SK-N-SH treated with all-trans-retinoic acid at 6 μM for 48 hours (cell line): ENCODE results near the gene NKD1.

Source experiments
- ATAC-seq: fragments of 200-7000 bp; cut with Tn5 transposase; 3 replicates; pipeline ENCODE4 v1.9.1; 2020; ENCODE audit warnings: mild to moderate bottlenecking, moderate library complexity
- ARNTL ChIP-seq: fragments of 450-650 bp; formaldehyde crosslinking; IDR thresholded peaks from 2 replicates; pipeline ENCODE4 v1.5.0; 2020; ENCODE audit warnings: low read depth, mild to moderate bottlenecking, moderate library complexity, borderline replicate concordance
- BACH2 ChIP-seq: fragments of 250-450 bp; sonication (Bioruptor Pico); IDR thresholded peaks from 2 replicates; pipeline ENCODE4 v1.9.0; 2021; ENCODE audit warnings: mild to moderate bottlenecking, borderline replicate concordance
- CSDC2 ChIP-seq: fragments of 250-450 bp; sonication (Bioruptor Pico); IDR thresholded peaks from 2 replicates; pipeline ENCODE4 v1.5.0; 2020; ENCODE audit warnings: mild to moderate bottlenecking, moderate library complexity
- ESRRG ChIP-seq: fragments of 250-450 bp; sonication (Bioruptor Pico); IDR thresholded peaks from 2 replicates; pipeline ENCODE4 v1.6.1; 2021; ENCODE audit warnings: mild to moderate bottlenecking
- GLIS3 ChIP-seq: fragments of 250-450 bp; sonication (Bioruptor Pico); IDR thresholded peaks from 2 replicates; pipeline ENCODE4 v1.5.0; 2020; ENCODE audit warnings: mild to moderate bottlenecking, moderate library complexity
- ISL1 ChIP-seq: fragments of 250-450 bp; sonication (Bioruptor Pico); IDR thresholded peaks from 2 replicates; pipeline ENCODE4 v2.1.2; 2022; ENCODE audit warnings: mild to moderate bottlenecking, moderate library complexity
- PATZ1 ChIP-seq: fragments of 250-450 bp; sonication (Bioruptor Pico); IDR thresholded peaks from 2 replicates; pipeline ENCODE4 v1.8.0; 2020; ENCODE audit warnings: mild to moderate bottlenecking, moderate library complexity, borderline replicate concordance
- PPARA ChIP-seq: fragments of 250-450 bp; sonication (Bioruptor Pico); IDR thresholded peaks from 2 replicates; pipeline ENCODE4 v1.5.0; 2020; ENCODE audit warnings: mild to moderate bottlenecking, borderline replicate concordance
- RARB ChIP-seq: fragments of 250-450 bp; sonication (Bioruptor Pico); IDR thresholded peaks from 2 replicates; pipeline ENCODE4 v1.8.0; 2021; ENCODE audit warnings: mild to moderate bottlenecking, moderate library complexity
- SNAI2 ChIP-seq: fragments of 250-450 bp; sonication (Bioruptor Pico); IDR thresholded peaks from 2 replicates; pipeline ENCODE4 v1.5.0; 2020; ENCODE audit warnings: mild to moderate bottlenecking, moderate library complexity
- TCF4 ChIP-seq: fragments of 250-450 bp; sonication (Bioruptor Pico); IDR thresholded peaks from 2 replicates; pipeline ENCODE4 v1.8.0; 2021; ENCODE audit warnings: mild to moderate bottlenecking, moderate library complexity, borderline replicate concordance
- TSHZ2 ChIP-seq: fragments of 250-450 bp; sonication (Bioruptor Pico); IDR thresholded peaks from 2 replicates; pipeline ENCODE4 v1.5.0; 2020; ENCODE audit warnings: mild to moderate bottlenecking, moderate library complexity
- ZC3H10 ChIP-seq: fragments of 250-450 bp; sonication (Bioruptor Pico); IDR thresholded peaks from 2 replicates; pipeline ENCODE4 v1.5.1; 2021; ENCODE audit warnings: mild to moderate bottlenecking, moderate library complexity
- ZFP3 ChIP-seq: fragments of 250-450 bp; sonication (Bioruptor Pico); IDR thresholded peaks from 2 replicates; pipeline ENCODE4 v1.5.0; 2020; ENCODE audit warnings: mild to moderate bottlenecking, moderate library complexity
- ZFP30 ChIP-seq: fragments of 450-650 bp; formaldehyde crosslinking; IDR thresholded peaks from 2 replicates; pipeline ENCODE4 v1.5.0; 2022; ENCODE audit warnings: mild to moderate bottlenecking, moderate library complexity
- ZNF70 ChIP-seq: fragments of 450-650 bp; formaldehyde crosslinking; IDR thresholded peaks from 2 replicates; pipeline ENCODE4 v1.5.0; 2020; ENCODE audit warnings: mild to moderate bottlenecking, moderate library complexity
- ZNF8 ChIP-seq: fragments of 450-650 bp; formaldehyde crosslinking; IDR thresholded peaks from 2 replicates; pipeline ENCODE4 v1.5.0; 2020; ENCODE audit warnings: mild to moderate bottlenecking, moderate library complexity
- TF ChIP-seq, protein P1 (sequence below): fragments of 250-450 bp; sonication (Bioruptor Pico); IDR thresholded peaks from 2 replicates; pipeline ENCODE4 v1.5.1; 2020; ENCODE audit warnings: low read depth, mild to moderate bottlenecking, moderate library complexity
- TF ChIP-seq, protein P2 (sequence below): fragments of 250-450 bp; sonication (Bioruptor Pico); IDR thresholded peaks from 2 replicates; pipeline ENCODE4 v1.5.1; 2021; ENCODE audit warnings: mild to moderate bottlenecking, moderate library complexity

Gene NKD1

GRCh38 chr16:50653633-50654519 is 105.7 kb downstream of the NKD1 start:
- no peak for ATAC-seq
- TF ChIP-seq, protein P1, sequence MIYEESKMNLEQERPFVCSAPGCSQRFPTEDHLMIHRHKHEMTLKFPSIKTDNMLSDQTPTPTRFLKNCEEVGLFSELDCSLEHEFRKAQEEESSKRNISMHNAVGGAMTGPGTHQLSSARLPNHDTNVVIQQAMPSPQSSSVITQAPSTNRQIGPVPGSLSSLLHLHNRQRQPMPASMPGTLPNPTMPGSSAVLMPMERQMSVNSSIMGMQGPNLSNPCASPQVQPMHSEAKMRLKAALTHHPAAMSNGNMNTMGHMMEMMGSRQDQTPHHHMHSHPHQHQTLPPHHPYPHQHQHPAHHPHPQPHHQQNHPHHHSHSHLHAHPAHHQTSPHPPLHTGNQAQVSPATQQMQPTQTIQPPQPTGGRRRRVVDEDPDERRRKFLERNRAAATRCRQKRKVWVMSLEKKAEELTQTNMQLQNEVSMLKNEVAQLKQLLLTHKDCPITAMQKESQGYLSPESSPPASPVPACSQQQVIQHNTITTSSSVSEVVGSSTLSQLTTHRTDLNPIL (CRISPR knock-in tag), result no peak
- TF ChIP-seq CSDC2 (CRISPR knock-in tag), result no peak
- no peak for TF ChIP-seq ZC3H10 (CRISPR knock-in tag)
- no peak for TF ChIP-seq GLIS3 (CRISPR knock-in tag)
- no peak for TF ChIP-seq PPARA (CRISPR knock-in tag)
- TF ChIP-seq ZFP3, result no peak
- no peak for TF ChIP-seq ZFP30 (CRISPR knock-in tag)

- TF ChIP-seq, protein P1 (CRISPR knock-in tag), result no peak
- TF ChIP-seq BACH2 (CRISPR knock-in tag), result no peak
- no peak for TF ChIP-seq ZFP3
- no peak for TF ChIP-seq ZNF8 (CRISPR knock-in tag)
- no peak for TF ChIP-seq ESRRG (CRISPR knock-in tag)
- no peak for TF ChIP-seq TSHZ2 (CRISPR knock-in tag)
- no peak for TF ChIP-seq TCF4 (CRISPR knock-in tag)
- no peak for ATAC-seq
Measured at GRCh38 chr16:50655558-50656055, 107.4 kb downstream of the NKD1 start.

- TF ChIP-seq ZFP3, result no peak
- no peak for TF ChIP-seq BACH2 (CRISPR knock-in tag)
- TF ChIP-seq PPARA (CRISPR knock-in tag), result no peak
- TF ChIP-seq TCF4 (CRISPR knock-in tag), result no peak
- TF ChIP-seq, protein P1 (CRISPR knock-in tag), result no peak
- no peak for TF ChIP-seq ZNF70 (CRISPR knock-in tag)
- no peak for TF ChIP-seq RARB (CRISPR knock-in tag)
- no peak for TF ChIP-seq ZNF8 (CRISPR knock-in tag)
- no peak for TF ChIP-seq ESRRG (CRISPR knock-in tag)
- no peak for TF ChIP-seq ARNTL (CRISPR knock-in tag)
- TF ChIP-seq PATZ1 (CRISPR knock-in tag), result no peak
- no peak for TF ChIP-seq SNAI2 (CRISPR knock-in tag)
- no peak for TF ChIP-seq ZC3H10 (CRISPR knock-in tag)
- no peak for TF ChIP-seq ISL1 (CRISPR knock-in tag)
- TF ChIP-seq, protein P2, sequence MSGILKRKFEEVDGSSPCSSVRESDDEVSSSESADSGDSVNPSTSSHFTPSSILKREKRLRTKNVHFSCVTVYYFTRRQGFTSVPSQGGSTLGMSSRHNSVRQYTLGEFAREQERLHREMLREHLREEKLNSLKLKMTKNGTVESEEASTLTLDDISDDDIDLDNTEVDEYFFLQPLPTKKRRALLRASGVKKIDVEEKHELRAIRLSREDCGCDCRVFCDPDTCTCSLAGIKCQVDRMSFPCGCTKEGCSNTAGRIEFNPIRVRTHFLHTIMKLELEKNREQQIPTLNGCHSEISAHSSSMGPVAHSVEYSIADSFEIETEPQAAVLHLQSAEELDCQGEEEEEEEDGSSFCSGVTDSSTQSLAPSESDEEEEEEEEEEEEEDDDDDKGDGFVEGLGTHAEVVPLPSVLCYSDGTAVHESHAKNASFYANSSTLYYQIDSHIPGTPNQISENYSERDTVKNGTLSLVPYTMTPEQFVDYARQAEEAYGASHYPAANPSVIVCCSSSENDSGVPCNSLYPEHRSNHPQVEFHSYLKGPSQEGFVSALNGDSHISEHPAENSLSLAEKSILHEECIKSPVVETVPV (CRISPR knock-in tag), result no peak
- no peak for TF ChIP-seq CSDC2 (CRISPR knock-in tag)
- no peak for ATAC-seq
Measured at GRCh38 chr16:50657241-50657640, 109.0 kb downstream of the NKD1 start.
